Right renal pelvis (tissue), 4 donors: Measurements from ENCODE around the gene OR2G6. TPM values are rescaled to one million over a fixed set of nuclear protein-coding genes. Genes with fewer than 3 reads are reported as not detected.
"Not testable (repeated sequence)": the region's sequence is repeated elsewhere in the genome, so short reads cannot be mapped to it uniquely, and the experiment has no call there.

Experiments
- DNase-seq, 4 donors: peaks; one replicate each; pipeline ENCODE4 v3.0.0-alpha.2; 2013; ENCODE audit warnings: low read depth in 4 of 4, low spot score in 3 of 4, missing footprints in 1 of 4
- polyA plus RNA-seq, 4 donors: library from polyadenylated mRNA; unstranded; fragments of 120-200 nt; gene quantifications; one replicate each; pipeline ENCODE4 v1.2.1, GENCODE V29; 2013; ENCODE audit not compliant: insufficient read length in 4 of 4

The OR2G6 gene
- polyA plus RNA-seq, 4 donors, result 0.03 TPM; not detected in 2

GRCh38 chr1:248573856-248574255 is 66.0 kb downstream of the OR2G6 start:
- DNase-seq, result not testable (repeated sequence)

GRCh38 chr1:248574657-248575056 is 66.8 kb downstream of the OR2G6 start, which contains the start of gene OR2T34:
OR2T34 (minus strand) TSS chr1:248574757; CDS start chr1:248574757, 0 bp downstream.
- DNase-seq, result not testable (repeated sequence)

GRCh38 chr1:248576260-248576980 is 68.5 kb downstream of the OR2G6 start:
- DNase-seq, result no peak

Other genes starting within 250 kb of the OR2G6 start
- gene OR2T33, start 230.1 kb upstream of the OR2G6 start, polyA plus RNA-seq, result not detected
- under 1 TPM in 2 of 4 donors, not detected in 2; 0.01 to 0.04 TPM for gene OR2T12, start 204.6 kb upstream of the OR2G6 start, polyA plus RNA-seq
- not detected for gene OR2M7, start 183.5 kb upstream of the OR2G6 start, polyA plus RNA-seq
- gene OR14C36, start 159.3 kb upstream of the OR2G6 start, polyA plus RNA-seq, result not detected
- not detected for gene OR2T4, start 146.4 kb upstream of the OR2G6 start, polyA plus RNA-seq
- gene OR2T6, start 132.3 kb upstream of the OR2G6 start, polyA plus RNA-seq, result under 1 TPM; 0.05 to 0.34 (median 0.10) TPM
- gene OR2T1, start 105.0 kb upstream of the OR2G6 start, polyA plus RNA-seq, result not detected
- under 1 TPM in 1 of 4 donors, not detected in 3; 0.01 TPM for gene OR2T2, start 62.4 kb upstream of the OR2G6 start, polyA plus RNA-seq
- not detected for gene OR2T3, start 34.7 kb upstream of the OR2G6 start, polyA plus RNA-seq
- under 1 TPM in 1 of 4 donors, not detected in 3; 0.03 TPM for gene OR2T5, start 19.5 kb upstream of the OR2G6 start, polyA plus RNA-seq
- not detected for gene OR2T29, start 54.7 kb downstream of the OR2G6 start, polyA plus RNA-seq
- gene OR2T34, start 66.7 kb downstream of the OR2G6 start, polyA plus RNA-seq, result not detected
- gene OR2T10, start 89.6 kb downstream of the OR2G6 start, polyA plus RNA-seq, result under 1 TPM; 0.10 to 0.26 (median 0.18) TPM
- gene OR2T11, start 127.0 kb downstream of the OR2G6 start, polyA plus RNA-seq, result not detected
- not detected for gene OR2T35, start 137.2 kb downstream of the OR2G6 start, polyA plus RNA-seq
- gene OR2T27, start 147.5 kb downstream of the OR2G6 start, polyA plus RNA-seq, result not detected
- gene OR14I1, start 194.7 kb downstream of the OR2G6 start, polyA plus RNA-seq, result not detected
- under 1 TPM in 1 of 4 donors, not detected in 3; 0.04 TPM for gene LYPD8, start 247.7 kb downstream of the OR2G6 start, polyA plus RNA-seq